AG09309 (cell line): ENCODE results near the gene GABRR2.

Experiments
- DNase-seq: peaks from one replicate; pipeline ENCODE4 v3.0.0-alpha.2; 2010; ENCODE audit warnings: low read depth
- H3K4me3 ChIP-seq: 2 replicates; pipeline ENCODE4 v1.5.1; 2011; ENCODE audit warnings: mild to moderate bottlenecking, low read depth, low read length, moderate library complexity; ENCODE audit not compliant: control insufficient read depth
- TF ChIP-seq, protein P1 (sequence below): IDR thresholded peaks from 2 replicates; pipeline ENCODE4 v1.5.1; 2011; ENCODE audit warnings: mild to moderate bottlenecking, low read depth, low read length, inconsistent platforms; ENCODE audit not compliant: insufficient read depth, control insufficient read depth; ENCODE audit errors: missing control alignments

GABRR2 gene

DNA sequence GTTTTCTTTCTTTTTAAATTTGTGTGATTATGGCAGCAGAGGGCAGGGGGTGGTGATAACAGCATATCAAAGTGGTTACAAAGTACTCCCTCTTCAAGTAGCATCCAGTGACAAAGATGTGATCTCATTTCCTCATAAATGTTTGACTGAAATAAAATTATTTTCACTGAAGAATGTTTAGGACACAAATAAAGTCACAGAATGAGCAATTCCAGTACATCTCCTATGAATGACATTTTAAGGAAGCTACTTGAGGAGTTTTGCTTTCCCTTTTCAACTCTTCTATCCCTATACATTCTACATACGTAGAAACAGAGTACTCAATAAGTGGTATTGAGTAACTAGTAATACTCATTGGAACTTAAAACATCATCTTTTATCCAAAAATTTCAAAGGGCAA is 13.9 kb upstream of the GABRR2 start:
- H3K4me3 ChIP-seq = no peak overlapping the region
- DNase-seq = no peak
- TF ChIP-seq, protein P1, sequence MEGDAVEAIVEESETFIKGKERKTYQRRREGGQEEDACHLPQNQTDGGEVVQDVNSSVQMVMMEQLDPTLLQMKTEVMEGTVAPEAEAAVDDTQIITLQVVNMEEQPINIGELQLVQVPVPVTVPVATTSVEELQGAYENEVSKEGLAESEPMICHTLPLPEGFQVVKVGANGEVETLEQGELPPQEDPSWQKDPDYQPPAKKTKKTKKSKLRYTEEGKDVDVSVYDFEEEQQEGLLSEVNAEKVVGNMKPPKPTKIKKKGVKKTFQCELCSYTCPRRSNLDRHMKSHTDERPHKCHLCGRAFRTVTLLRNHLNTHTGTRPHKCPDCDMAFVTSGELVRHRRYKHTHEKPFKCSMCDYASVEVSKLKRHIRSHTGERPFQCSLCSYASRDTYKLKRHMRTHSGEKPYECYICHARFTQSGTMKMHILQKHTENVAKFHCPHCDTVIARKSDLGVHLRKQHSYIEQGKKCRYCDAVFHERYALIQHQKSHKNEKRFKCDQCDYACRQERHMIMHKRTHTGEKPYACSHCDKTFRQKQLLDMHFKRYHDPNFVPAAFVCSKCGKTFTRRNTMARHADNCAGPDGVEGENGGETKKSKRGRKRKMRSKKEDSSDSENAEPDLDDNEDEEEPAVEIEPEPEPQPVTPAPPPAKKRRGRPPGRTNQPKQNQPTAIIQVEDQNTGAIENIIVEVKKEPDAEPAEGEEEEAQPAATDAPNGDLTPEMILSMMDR = no peak

DNA sequence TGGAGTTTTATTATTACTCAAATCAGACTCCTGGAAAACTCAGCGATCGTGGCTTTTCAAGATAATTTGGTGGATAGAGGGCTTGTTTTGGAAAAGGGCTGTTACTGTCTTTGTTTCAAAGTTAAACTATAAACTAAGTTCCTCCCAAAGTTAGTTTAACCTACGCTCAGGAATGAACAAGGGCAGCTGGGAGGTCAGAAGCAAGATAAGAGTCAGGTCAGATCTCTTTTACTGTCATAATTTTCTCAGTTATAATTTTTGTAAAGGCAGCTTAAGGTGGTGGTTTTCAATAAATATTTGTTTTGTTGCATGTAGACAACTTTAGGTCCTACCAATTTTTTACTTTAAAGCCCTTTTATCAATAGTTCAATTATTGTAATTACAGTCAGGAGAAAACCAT is 9.2 kb upstream of the GABRR2 start:
- DNase-seq = no peak
- TF ChIP-seq, protein P1 = no peak
- no peak overlapping the region for H3K4me3 ChIP-seq

DNA sequence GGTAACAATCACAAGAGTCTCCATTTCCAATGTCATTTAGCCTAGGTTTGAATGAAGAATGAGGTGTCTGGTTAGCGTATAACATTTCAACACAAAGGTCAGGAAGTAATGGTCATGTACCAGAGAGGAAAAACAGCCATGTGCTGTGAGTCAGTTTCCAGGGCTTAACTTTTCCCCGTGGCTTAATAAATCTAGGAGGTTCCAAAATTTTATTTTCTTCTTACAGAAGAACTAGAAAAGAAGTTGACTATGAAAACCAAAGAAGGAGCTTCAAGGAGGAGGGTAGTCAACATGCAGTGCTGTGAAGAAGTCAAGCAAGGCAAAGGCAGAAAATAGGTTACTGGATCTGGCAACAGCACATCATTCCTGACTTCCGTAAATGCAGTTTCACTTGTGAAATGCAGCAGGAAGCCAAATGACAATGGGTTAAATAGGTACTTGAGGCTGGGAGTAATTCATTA is 8.4 kb upstream of the GABRR2 start:
- no peak overlapping the region for H3K4me3 ChIP-seq
- DNase-seq = no peak
- TF ChIP-seq, protein P1 = no peak

DNA sequence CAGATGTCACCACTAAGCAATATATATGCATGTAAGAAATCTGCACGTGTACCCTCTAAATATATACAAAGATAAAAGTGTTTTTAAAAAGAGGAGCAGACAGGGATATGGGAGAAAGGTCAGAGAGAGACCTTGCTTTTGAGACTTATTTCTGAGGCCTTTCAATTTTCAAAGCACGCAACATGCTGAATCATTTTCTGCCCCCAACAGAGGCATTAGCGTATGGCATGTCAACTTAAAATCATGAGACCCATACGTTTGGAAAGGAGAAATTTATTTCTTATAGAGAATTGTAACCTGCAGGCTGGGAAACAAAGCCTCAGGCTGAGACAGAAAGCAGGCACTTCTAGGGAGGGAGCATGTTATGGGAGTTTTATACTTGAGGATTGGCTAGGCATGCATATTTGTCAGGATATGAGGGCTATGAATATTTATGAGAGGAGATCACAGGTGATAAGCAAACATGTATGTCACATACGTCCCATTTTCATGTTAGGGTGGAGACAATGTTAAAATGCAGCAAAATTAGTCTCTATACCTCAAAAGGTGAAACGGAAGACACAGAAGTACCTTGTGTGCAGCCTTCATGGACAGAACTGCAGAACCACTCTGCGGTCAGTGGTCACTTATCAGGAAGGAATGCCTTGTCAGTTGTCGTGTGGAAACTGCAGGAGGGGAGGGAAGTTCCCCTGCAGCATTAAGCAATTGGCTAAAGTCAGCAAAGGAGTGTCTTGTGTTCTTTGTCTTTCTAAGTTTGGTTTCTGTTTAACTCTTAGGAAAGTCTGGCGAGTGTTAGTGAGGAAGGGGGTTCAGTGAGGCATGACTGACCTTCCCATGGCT is 6.3 kb upstream of the GABRR2 start:
- DNase-seq = no peak
- TF ChIP-seq, protein P1 = no peak
- no peak overlapping the region for H3K4me3 ChIP-seq

DNA sequence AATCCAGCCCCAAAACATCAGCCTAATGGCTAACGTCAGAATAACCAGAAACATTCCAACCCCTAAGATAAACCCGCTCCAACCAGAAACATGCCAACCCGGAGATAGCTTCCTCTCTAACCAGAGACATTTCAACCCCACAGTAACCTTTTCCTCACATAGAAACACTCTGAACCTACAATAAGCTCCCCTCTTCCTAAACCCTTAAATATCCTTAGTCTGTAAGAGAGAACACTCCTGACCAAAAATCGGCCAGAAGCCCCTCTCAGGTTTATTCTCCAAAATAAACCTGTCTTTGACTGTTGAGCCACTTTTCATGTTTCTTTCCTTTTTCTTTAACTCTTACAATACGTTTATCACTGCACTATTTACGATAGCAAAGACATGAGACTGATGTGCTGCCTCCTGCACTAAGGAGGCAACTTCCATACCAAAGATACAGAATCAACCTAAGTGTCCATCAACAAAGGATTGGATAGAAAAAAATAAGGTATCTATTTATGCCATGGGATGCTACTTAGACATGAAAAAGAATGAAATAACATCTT is 5.0 kb upstream of the GABRR2 start:
- H3K4me3 ChIP-seq = no peak overlapping the region
- TF ChIP-seq, protein P1 = no peak

DNA sequence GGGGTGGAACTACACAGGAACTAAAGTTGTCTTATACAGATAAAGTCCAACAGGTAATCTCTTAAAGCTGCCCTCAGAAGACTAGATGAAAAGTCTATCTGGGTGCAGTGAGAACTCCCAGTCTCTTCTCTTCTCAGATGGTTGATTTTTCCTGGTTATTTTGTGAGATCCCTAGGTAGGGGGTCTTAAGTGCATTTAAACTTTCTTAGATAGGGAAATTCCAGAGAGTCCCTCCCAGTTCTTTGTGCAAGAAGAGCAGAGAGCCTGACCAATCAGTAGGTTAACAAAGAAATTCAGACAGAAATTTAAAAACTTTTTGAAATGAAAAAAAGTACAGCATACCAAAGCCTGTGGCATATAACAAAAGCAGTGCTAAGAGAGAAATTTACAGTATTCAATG is 2.0 kb upstream of the GABRR2 start:
- no peak overlapping the region for H3K4me3 ChIP-seq
- TF ChIP-seq, protein P1 = no peak

More for the DNA sequence above, 5.0 kb upstream of the GABRR2 start:
- DNase-seq = no peak

More for the DNA sequence above, 2.0 kb upstream of the GABRR2 start:
- DNase-seq = no peak
